Glutamatergic neuron (in vitro differentiated cells): ENCODE data around the gene CHRNA7. TPM values are rescaled to one million over a fixed set of nuclear protein-coding genes. Genes with fewer than 3 reads are reported as not detected.
A peak's percentile ranks its signal among the peaks of the same experiment; 100 is the strongest.

Source experiments
- DNase-seq: peaks from one replicate; pipeline ENCODE4 v3.0.0; 2022
- H3K27ac Mint-ChIP-seq: one replicate; pipeline ENCODE4 v1.8.0; 2020; ENCODE audit warnings: mild to moderate bottlenecking, mixed read lengths, inconsistent platforms; ENCODE audit not compliant: unreplicated experiment
- H3K27me3 Mint-ChIP-seq: one replicate; pipeline ENCODE4 v1.8.0; 2020; ENCODE audit warnings: mild to moderate bottlenecking, moderate library complexity, mixed read lengths, inconsistent platforms; ENCODE audit not compliant: unreplicated experiment
- H3K36me3 Mint-ChIP-seq: one replicate; pipeline ENCODE4 v1.8.0; 2020; ENCODE audit warnings: mild to moderate bottlenecking, mixed read lengths, inconsistent platforms; ENCODE audit not compliant: unreplicated experiment
- H3K4me1 Mint-ChIP-seq: one replicate; pipeline ENCODE4 v1.8.0; 2020; ENCODE audit warnings: mild to moderate bottlenecking, low read depth, mixed read lengths, inconsistent platforms; ENCODE audit not compliant: unreplicated experiment
- H3K4me3 Mint-ChIP-seq: one replicate; pipeline ENCODE4 v1.8.0; 2020; ENCODE audit warnings: mild to moderate bottlenecking, mixed read lengths, inconsistent platforms; ENCODE audit not compliant: unreplicated experiment
- H3K9me3 Mint-ChIP-seq: one replicate; pipeline ENCODE4 v1.8.0; 2020; ENCODE audit warnings: mild to moderate bottlenecking, moderate library complexity, mixed read lengths, inconsistent platforms; ENCODE audit not compliant: unreplicated experiment
- total RNA-seq: library from RNA; stranded (reverse); fragmentation: NEBNext Ultra II Directional; extraction: Animal tissue kit (Norgen Biotek cat#: 25700); gene quantifications from one replicate; pipeline ENCODE4 v1.2.1, GENCODE V29; 2021; ENCODE audit not compliant: unreplicated experiment
- TF ChIP-seq, protein P1 (sequence below): fragments of 200-600 bp; sonication (generic); IDR thresholded peaks from one replicate; pipeline ENCODE4 v1.5.0; 2021; ENCODE audit not compliant: partially characterized antibody, unreplicated experiment

CHRNA7 gene
- total RNA-seq, 1 donor from 2014 or later: 19.1 TPM

DNA sequence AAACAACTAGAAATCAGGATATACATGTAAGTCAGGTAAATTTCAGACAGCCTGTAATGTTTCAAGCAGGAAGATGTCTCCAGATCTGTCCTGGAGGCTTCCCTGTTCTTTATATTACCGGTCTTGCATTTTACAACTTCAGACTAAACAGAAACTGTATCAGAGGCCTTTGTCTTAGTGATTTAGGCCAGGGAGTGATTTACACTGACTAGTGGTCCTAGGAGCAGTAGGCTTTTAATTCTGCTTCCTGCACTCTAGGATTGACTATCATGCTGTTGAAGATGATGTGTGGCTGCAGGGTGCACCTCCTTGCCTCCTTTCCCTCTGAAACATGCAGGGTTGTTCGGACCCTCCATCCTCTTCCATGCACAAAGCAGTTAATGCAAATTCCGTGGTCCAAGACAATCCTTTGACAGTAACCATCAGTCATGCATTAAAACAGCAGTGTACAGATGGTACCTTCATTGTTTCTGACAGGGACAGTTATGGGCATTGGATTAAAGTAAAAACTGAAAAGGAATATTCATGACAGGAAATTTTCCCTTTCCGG, 27.6 kb downstream of the CHRNA7 start:
- Mint-ChIP-seq H3K4me3 (no peak overlapping the region), H3K36me3 (peaks cover 7% of the 10 kb centered on the region), H3K27me3 (peaks cover 5% of the 10 kb centered on the region), H3K4me1 (peaks cover 11% of the 10 kb centered on the region), H3K9me3 (no peaks in the 10 kb centered on the region), H3K27ac (peak overlapping the region; percentile 64)
- DNase-seq: no peak
- TF ChIP-seq, protein P1, sequence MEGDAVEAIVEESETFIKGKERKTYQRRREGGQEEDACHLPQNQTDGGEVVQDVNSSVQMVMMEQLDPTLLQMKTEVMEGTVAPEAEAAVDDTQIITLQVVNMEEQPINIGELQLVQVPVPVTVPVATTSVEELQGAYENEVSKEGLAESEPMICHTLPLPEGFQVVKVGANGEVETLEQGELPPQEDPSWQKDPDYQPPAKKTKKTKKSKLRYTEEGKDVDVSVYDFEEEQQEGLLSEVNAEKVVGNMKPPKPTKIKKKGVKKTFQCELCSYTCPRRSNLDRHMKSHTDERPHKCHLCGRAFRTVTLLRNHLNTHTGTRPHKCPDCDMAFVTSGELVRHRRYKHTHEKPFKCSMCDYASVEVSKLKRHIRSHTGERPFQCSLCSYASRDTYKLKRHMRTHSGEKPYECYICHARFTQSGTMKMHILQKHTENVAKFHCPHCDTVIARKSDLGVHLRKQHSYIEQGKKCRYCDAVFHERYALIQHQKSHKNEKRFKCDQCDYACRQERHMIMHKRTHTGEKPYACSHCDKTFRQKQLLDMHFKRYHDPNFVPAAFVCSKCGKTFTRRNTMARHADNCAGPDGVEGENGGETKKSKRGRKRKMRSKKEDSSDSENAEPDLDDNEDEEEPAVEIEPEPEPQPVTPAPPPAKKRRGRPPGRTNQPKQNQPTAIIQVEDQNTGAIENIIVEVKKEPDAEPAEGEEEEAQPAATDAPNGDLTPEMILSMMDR: no peak

DNA sequence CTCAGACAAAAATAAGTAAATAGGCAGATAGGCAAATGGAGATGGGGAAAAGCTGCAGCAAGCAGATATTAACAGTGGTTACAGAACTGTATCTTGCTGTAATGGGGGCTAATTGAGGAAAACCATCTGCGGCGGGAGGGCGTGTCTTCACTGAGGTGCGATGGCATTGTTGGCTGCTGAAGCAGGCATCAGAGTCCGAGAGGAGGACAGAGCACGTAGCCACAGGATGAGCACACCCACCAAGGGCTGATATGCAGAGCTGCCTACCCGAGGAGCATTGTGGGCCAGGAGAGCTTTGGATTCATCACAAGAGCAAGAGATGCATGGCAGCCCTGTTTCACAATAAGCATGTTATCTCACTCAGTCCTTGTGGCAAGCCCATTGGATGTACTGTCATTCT, 30.4 kb downstream of the CHRNA7 start:
- Mint-ChIP-seq H3K4me1 (peaks cover 11% of the 10 kb centered on the region), H3K9me3 (no peaks in the 10 kb centered on the region), H3K36me3 (peaks cover 7% of the 10 kb centered on the region), H3K4me3 (no peak overlapping the region), H3K27me3 (no peaks in the 10 kb centered on the region), H3K27ac (no peak overlapping the region)
- no peak for DNase-seq
- TF ChIP-seq, protein P1: no peak

DNA sequence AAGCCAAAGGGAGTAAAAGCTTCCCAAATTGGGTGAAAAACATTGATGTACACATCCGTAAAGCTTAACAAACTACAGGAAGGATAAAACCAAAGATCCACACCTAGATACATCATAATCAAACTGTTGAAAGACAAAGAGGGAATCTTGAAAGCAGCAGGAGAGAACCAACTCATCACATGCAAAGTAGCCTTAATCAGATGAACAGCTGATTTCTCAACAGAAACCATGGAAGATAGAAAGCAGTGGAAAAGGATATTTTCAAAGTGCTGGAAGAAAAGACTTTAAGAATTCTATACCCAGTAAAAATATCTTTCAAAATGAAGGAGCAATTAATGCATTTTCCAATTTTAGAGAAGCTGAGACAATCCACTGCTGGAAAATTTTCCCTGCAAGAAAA, 36.8 kb downstream of the CHRNA7 start:
- Mint-ChIP-seq H3K4me3 (no peak overlapping the region), H3K4me1 (no peaks in the 10 kb centered on the region), H3K27me3 (no peaks in the 10 kb centered on the region), H3K9me3 (peaks cover 5% of the 10 kb centered on the region), H3K36me3 (peaks cover 31% of the 10 kb centered on the region), H3K27ac (no peak overlapping the region)
- TF ChIP-seq, protein P1: no peak
- DNase-seq: no peak

DNA sequence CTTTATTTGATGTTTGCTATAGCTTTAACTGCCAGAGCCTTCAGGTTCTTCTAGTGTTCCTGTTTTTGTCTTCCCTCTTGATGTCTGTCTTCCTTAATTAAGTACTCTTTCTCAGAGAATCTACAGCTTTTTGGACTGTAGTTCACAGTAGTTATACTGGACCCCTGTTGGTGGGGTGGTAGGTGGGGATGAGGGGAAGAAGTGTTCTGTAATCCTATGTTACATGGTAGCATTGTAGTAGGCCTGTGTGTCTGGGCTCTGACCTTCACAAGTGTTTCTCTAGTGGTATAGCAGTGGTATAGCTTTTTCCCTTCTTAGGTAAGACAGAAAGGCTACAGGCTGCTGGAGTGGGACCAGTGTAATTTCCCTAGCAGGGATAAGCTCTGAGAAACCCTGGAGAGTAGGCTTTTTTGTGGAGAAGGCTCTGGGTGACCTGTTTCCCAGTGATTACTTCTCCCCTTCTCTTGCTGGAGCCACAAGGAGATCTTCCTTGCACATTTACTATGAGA, 59.6 kb downstream of the CHRNA7 start:
- H3K27me3 Mint-ChIP-seq: no peaks in the 10 kb centered on the region
- TF ChIP-seq, protein P1: no peak
- H3K36me3 Mint-ChIP-seq: no peaks in the 10 kb centered on the region
- peaks cover 8% of the 10 kb centered on the region for H3K4me1 Mint-ChIP-seq
- no peak overlapping the region for H3K27ac Mint-ChIP-seq
- no peak for DNase-seq
- no peak overlapping the region for H3K4me3 Mint-ChIP-seq
- no peaks in the 10 kb centered on the region for H3K9me3 Mint-ChIP-seq

DNA sequence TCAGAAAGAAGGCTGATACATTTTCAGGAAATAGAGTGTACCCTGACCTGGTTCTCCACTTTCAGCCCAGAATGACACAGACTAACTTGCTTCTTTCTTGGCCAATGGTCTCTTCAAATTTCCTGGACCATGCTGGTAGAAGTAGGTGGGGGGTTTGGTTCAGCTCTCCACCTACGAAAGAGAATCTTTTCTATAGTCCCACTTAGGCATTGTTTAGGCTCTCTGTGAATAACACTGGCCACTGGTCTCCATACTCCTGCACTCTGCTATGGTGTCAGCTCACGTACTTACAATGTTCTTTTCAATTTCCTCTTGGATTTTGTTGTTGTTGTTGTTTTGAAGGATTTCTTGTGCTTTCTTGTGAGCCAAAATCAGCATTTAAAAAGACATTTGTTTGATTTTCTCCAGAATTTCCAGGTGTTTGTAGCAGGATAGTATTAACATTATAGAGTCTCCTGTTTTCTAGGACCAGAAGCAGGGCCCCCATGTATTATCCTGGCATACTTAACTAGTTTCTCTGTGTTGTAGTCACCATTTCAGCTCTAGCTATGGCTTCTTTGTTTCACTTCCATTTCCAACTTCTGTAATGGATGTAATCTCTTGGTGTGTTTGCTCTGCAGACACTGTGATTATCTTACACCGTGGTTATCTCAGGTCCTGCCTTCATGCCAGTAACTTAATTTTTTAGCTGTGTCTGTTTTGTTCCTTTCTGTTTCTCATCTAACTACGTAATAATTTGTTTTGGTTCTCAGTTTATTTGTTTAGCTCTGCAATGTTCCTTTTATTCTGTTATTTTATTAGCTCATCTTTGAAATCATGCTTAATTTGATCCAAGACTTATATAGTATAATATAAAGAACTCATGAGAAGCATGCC, 61.4 kb downstream of the CHRNA7 start:
- H3K36me3 Mint-ChIP-seq: peaks cover 4% of the 10 kb centered on the region
- TF ChIP-seq, protein P1: no peak
- no peak overlapping the region for H3K27ac Mint-ChIP-seq
- H3K27me3 Mint-ChIP-seq: peaks cover 5% of the 10 kb centered on the region
- no peak for DNase-seq
- H3K4me1 Mint-ChIP-seq: peaks cover 19% of the 10 kb centered on the region
- H3K9me3 Mint-ChIP-seq: peaks cover 6% of the 10 kb centered on the region
- no peak overlapping the region for H3K4me3 Mint-ChIP-seq
